SK-N-SH (cell line): ENCODE data around the gene PLD4. TPM values are rescaled to one million over a fixed set of nuclear protein-coding genes. Genes with fewer than 3 reads are reported as not detected.

ENCODE experiments used
- CTCF ChIA-PET: fragments of 300-600, 350-600 bp; formaldehyde crosslinking; extraction: SDS; loops from one replicate; lab custom pipeline; 2021; lab: Yijun Ruan, JAX
- POLR2A ChIA-PET: fragments of 350-600 bp; sonication (Branson Sonifier 250); formaldehyde crosslinking; extraction: SDS; loops from one replicate; lab custom pipeline; 2020; ENCODE audit warnings: antibody characterized with exemption, inconsistent platforms; lab: Yijun Ruan, JAX
- DNase-seq: peaks from one replicate; pipeline ENCODE4 v3.0.0; 2012
- H2AFZ ChIP-seq: fragments of 200-600 bp; sonication (generic); 2 replicates; pipeline ENCODE4 v1.8.1; 2016; ENCODE audit warnings: antibody characterized with exemption, mild to moderate bottlenecking, low read depth
- H3F3A ChIP-seq: fragments of 200-600 bp; sonication (generic); replicated peaks from 2 replicates; pipeline ENCODE3; 2016; ENCODE audit warnings: antibody characterized with exemption, mild to moderate bottlenecking; ENCODE audit not compliant: insufficient read depth
- H3K27ac ChIP-seq, 2 experiments: fragments of 200-500 bp in 1 of 2; fragments of 200-600 bp in 1 of 2; sonication (Bioruptor generic) in 1 of 2; sonication (generic), shearing (Covaris generic) in 1 of 2; 2 replicates each; pipeline versions ENCODE4 v1.5.1 to v1.6.1; 2014 to 2016; ENCODE audit warnings: low read depth in 2 of 2, inconsistent platforms in 1 of 2, low read length in 1 of 2, mild to moderate bottlenecking in 1 of 2, mixed read lengths in 1 of 2
- H3K27me3 ChIP-seq: fragments of 200-600 bp; sonication (generic), shearing (Covaris generic); 2 replicates; pipeline ENCODE4 v1.6.1; 2016; ENCODE audit warnings: mixed run types; ENCODE audit not compliant: insufficient read depth
- H3K36me3 ChIP-seq, 2 experiments: fragments of 200-500 bp in 1 of 2; fragments of 200-600 bp in 1 of 2; sonication (Bioruptor generic) in 1 of 2; sonication (generic) in 1 of 2; replicated peaks in 1 of 2; 2 replicates each; pipeline versions ENCODE3 to v1.5.1; 2014 to 2016; ENCODE audit warnings: low read length in 1 of 2, mild to moderate bottlenecking in 1 of 2; ENCODE audit not compliant: insufficient read depth in 2 of 2, control insufficient read depth in 1 of 2
- H3K4me1 ChIP-seq, 2 experiments: fragments of 200-500 bp in 1 of 2; fragments of 200-600 bp in 1 of 2; sonication (Bioruptor generic) in 1 of 2; sonication (generic), shearing (Covaris generic) in 1 of 2; 2 replicates each; pipeline versions ENCODE4 v1.5.1 to v1.6.1; 2014 to 2016; ENCODE audit warnings: low read depth in 1 of 2, low read length in 1 of 2, mixed run types in 1 of 2; ENCODE audit not compliant: insufficient read depth in 2 of 2, control insufficient read depth in 1 of 2
- H3K4me2 ChIP-seq: fragments of 200-600 bp; sonication (generic), shearing (Covaris generic); 2 replicates; pipeline ENCODE4 v1.6.1; 2017; ENCODE audit warnings: mixed run types
- H3K4me3 ChIP-seq, 2 experiments: fragments of 200-500 bp in 1 of 2; fragments of 200-600 bp in 1 of 2; sonication (Bioruptor generic) in 1 of 2; sonication (generic), shearing (Covaris generic) in 1 of 2; 2 replicates each; pipeline versions ENCODE4 v1.5.1 to v1.8.1; 2014 to 2016; ENCODE audit warnings: low read depth in 2 of 2, inconsistent platforms in 1 of 2, low read length in 1 of 2, mild to moderate bottlenecking in 1 of 2, mixed read lengths in 1 of 2, moderate library complexity in 1 of 2
- H3K79me2 ChIP-seq: fragments of 200-600 bp; sonication (generic); 2 replicates; pipeline ENCODE4 v1.8.1; 2017; ENCODE audit warnings: mild to moderate bottlenecking; ENCODE audit not compliant: insufficient read depth
- H3K9ac ChIP-seq: fragments of 200-600 bp; sonication (generic); 2 replicates; pipeline ENCODE4 v1.6.1; 2017; ENCODE audit warnings: mixed run types
- H3K9me2 ChIP-seq: fragments of 200-600 bp; sonication (generic); 2 replicates; pipeline ENCODE4 v1.6.1; 2017; ENCODE audit warnings: mixed run types
- H3K9me3 ChIP-seq: fragments of 200-600 bp; sonication (generic); 2 replicates; pipeline ENCODE4 v1.6.1; 2017; ENCODE audit warnings: mixed run types, mild to moderate bottlenecking, moderate library complexity
- H4K20me1 ChIP-seq: fragments of 200-600 bp; sonication (generic); 2 replicates; pipeline ENCODE4 v1.6.1; 2017; ENCODE audit warnings: mild to moderate bottlenecking, mixed run types; ENCODE audit not compliant: insufficient read depth
- FOSL2 ChIP-seq: IDR thresholded peaks from 2 replicates; pipeline ENCODE4 v1.4.0; 2012; ENCODE audit warnings: low read depth, mild to moderate bottlenecking, moderate library complexity, borderline replicate concordance
- FOXM1 ChIP-seq: IDR thresholded peaks from 2 replicates; pipeline ENCODE4 v1.4.0; 2012; ENCODE audit warnings: low read depth, mild to moderate bottlenecking
- JUND ChIP-seq: IDR thresholded peaks from 2 replicates; pipeline ENCODE4 v1.4.0; 2012
- MEF2A ChIP-seq: IDR thresholded peaks from 2 replicates; pipeline ENCODE4 v1.4.0; 2012; ENCODE audit warnings: low read depth, borderline replicate concordance
- RCOR1 ChIP-seq: fragments of 150-350 bp; IDR thresholded peaks from 2 replicates; pipeline ENCODE4 v1.6.1; 2017; ENCODE audit warnings: antibody characterized with exemption, low read length
- TAF1 ChIP-seq: IDR thresholded peaks from 2 replicates; pipeline ENCODE4 v1.6.1; 2012; ENCODE audit warnings: low read depth, mild to moderate bottlenecking, low read length, moderate library complexity, borderline replicate concordance
- TEAD4 ChIP-seq: IDR thresholded peaks from 2 replicates; pipeline ENCODE4 v1.4.0; 2012; ENCODE audit warnings: mild to moderate bottlenecking, borderline replicate concordance; ENCODE audit not compliant: insufficient read depth
- WGBS: methylation state at CpG from one replicate; pipeline ENCODE4 v1.1.6; 2017; ENCODE audit warnings: low lambda C conversion rate; 5-methylcytosine and 5-hydroxymethylcytosine counted together
- polyA plus RNA-seq, 3 experiments: library from polyadenylated mRNA; depleted of rRNA; stranded (reverse); fragments of >200 nt; gene quantifications; 2 replicates each; pipeline ENCODE4 v1.2.3, GENCODE V29; 2012
- TF ChIP-seq, protein P1 (sequence below): fragments of 200-600 bp; sonication (generic); IDR thresholded peaks from 2 replicates; pipeline ENCODE4 v1.6.1; 2017; ENCODE audit warnings: antibody characterized with exemption, mild to moderate bottlenecking, moderate library complexity
- TF ChIP-seq, protein P2 (sequence below): IDR thresholded peaks from 2 replicates; pipeline ENCODE4 v1.6.1; 2012; ENCODE audit warnings: mild to moderate bottlenecking, low read depth, low read length, moderate library complexity

The PLD4 gene
- polyA plus RNA-seq, 1 of the 3 experiments (the other 2 are of a cell fraction): 0.02 TPM

DNA sequence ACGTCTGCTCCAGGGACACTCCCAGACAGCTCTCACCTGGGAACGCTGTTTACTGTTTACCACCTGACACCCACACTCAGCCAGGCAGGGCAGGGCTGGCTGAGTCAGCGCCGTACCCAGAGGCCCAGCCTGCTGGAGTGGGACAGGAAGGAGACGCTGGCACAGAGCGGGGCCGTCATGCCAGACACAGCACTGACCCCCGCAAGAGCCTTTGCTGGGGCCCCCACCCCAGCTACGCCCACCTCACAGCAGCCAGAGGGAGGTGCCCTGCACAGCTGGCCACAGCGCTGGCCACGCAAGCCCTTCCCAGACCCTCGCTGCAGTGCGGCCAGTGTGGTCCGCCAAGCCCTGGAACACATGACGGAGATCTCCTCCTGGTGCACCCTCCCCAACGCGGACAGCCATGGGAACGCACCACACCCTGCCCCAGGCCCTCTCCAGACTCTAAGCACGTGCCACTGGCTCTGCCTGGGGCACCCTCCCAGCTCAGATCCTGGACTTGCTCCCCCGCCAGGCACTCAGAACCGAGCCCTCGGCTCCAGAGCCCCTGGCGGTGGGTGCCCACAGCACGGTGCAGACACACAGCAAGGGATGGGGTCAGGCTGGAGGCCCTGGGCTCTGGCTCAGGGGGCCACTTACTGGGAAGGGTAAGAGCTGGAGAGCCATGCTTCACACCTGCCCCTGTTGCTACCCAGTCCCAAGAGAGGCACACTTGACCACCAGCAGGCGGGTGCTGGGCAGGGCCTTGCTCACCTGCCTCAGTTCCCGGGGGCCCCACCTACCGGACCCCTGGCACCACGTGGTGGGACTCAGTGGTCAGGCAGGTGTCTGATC, 47.8 kb downstream of the PLD4 start:
- H3F3A ChIP-seq: peaks cover 20% of the 10 kb centered on the region
- H3K79me2 ChIP-seq: peaks cover 73% of the 10 kb centered on the region; the same call in 1 of the 2 replicates
- H3K36me3 ChIP-seq: no peaks in the 10 kb centered on the region
- no peak overlapping the region for H2AFZ ChIP-seq
- ChIA-PET POLR2A (no interaction called here), CTCF (interaction anchor here (1.1 to 11.2 kb wide), 5 partner anchors 39 to 122 kb away, joined by 3 to 284 read pairs (median 4); no protein-coding TSS in a partner anchor)
- no peak for DNase-seq
- no peaks in the 10 kb centered on the region for H3K9me3 ChIP-seq
- no peaks in the 10 kb centered on the region for H4K20me1 ChIP-seq
- H3K27ac ChIP-seq: peak overlapping the region; percentile 55 to 93
- H3K9me2 ChIP-seq: no peaks in the 10 kb centered on the region
- no peak for TF ChIP-seq RCOR1
- TF ChIP-seq MEF2A: no peak
- TF ChIP-seq, protein P1, sequence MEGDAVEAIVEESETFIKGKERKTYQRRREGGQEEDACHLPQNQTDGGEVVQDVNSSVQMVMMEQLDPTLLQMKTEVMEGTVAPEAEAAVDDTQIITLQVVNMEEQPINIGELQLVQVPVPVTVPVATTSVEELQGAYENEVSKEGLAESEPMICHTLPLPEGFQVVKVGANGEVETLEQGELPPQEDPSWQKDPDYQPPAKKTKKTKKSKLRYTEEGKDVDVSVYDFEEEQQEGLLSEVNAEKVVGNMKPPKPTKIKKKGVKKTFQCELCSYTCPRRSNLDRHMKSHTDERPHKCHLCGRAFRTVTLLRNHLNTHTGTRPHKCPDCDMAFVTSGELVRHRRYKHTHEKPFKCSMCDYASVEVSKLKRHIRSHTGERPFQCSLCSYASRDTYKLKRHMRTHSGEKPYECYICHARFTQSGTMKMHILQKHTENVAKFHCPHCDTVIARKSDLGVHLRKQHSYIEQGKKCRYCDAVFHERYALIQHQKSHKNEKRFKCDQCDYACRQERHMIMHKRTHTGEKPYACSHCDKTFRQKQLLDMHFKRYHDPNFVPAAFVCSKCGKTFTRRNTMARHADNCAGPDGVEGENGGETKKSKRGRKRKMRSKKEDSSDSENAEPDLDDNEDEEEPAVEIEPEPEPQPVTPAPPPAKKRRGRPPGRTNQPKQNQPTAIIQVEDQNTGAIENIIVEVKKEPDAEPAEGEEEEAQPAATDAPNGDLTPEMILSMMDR: no peak
- peak; percentile 10; the same call in 1 of the 2 replicates for TF ChIP-seq FOSL2
- H3K9ac ChIP-seq: peak overlapping the region; percentile 76
- WGBS: 62% methylated on average over 17 of the region's 28 CpGs
- H3K4me2 ChIP-seq: peak overlapping the region; percentile 90
- H3K27me3 ChIP-seq: no peaks in the 10 kb centered on the region
- H3K4me3 ChIP-seq: peak overlapping the region in 1 of 2 experiments; percentile 33; a peak in 1 of 4 replicates
- H3K4me1 ChIP-seq: peaks cover 56 to 59% of the 10 kb centered on the region in 2 experiments; a peak in 3 of 4 replicates

DNA sequence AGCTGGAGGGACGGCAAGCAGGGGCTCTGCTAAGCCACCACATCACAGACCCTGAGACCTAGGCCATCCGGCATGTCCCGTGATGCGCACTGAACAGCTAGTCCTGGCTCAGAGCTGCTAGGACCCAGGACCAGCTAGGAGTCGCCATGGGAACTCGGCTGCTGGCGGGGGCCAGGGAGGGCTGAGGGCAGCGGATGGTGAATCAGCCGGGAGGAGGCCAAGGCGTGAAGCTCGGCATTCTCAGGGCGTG, 48.4 kb downstream of the PLD4 start:
- H3K9ac ChIP-seq: peak overlapping the region; percentile 76
- H3K27me3 ChIP-seq: no peaks in the 10 kb centered on the region
- WGBS: 20% methylated on average over 1 of the region's 12 CpGs
- peaks cover 70% of the 10 kb centered on the region; the same call in 1 of the 2 replicates for H3K79me2 ChIP-seq
- peak; percentile 97; the same call in 1 of the 2 replicates for TF ChIP-seq FOSL2
- TF ChIP-seq JUND: peak; percentile 95; the same call in 1 of the 2 replicates
- TF ChIP-seq, protein P2, sequence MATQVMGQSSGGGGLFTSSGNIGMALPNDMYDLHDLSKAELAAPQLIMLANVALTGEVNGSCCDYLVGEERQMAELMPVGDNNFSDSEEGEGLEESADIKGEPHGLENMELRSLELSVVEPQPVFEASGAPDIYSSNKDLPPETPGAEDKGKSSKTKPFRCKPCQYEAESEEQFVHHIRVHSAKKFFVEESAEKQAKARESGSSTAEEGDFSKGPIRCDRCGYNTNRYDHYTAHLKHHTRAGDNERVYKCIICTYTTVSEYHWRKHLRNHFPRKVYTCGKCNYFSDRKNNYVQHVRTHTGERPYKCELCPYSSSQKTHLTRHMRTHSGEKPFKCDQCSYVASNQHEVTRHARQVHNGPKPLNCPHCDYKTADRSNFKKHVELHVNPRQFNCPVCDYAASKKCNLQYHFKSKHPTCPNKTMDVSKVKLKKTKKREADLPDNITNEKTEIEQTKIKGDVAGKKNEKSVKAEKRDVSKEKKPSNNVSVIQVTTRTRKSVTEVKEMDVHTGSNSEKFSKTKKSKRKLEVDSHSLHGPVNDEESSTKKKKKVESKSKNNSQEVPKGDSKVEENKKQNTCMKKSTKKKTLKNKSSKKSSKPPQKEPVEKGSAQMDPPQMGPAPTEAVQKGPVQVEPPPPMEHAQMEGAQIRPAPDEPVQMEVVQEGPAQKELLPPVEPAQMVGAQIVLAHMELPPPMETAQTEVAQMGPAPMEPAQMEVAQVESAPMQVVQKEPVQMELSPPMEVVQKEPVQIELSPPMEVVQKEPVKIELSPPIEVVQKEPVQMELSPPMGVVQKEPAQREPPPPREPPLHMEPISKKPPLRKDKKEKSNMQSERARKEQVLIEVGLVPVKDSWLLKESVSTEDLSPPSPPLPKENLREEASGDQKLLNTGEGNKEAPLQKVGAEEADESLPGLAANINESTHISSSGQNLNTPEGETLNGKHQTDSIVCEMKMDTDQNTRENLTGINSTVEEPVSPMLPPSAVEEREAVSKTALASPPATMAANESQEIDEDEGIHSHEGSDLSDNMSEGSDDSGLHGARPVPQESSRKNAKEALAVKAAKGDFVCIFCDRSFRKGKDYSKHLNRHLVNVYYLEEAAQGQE: 0 out of 2 replicates have a peak, but pooled peaks have one; percentile 29
- no peak for TF ChIP-seq FOXM1
- peak; percentile 48 for TF ChIP-seq TAF1
- no peak; the same call in 1 of the 2 replicates for TF ChIP-seq TEAD4
- TF ChIP-seq, all 33 proteins: peak for 4
- H3K27ac ChIP-seq: peak overlapping the region; percentile 55 to 93
- no peaks in the 10 kb centered on the region for H3K9me2 ChIP-seq
- peak overlapping the region in 1 of 2 experiments; percentile 33; a peak in 1 of 4 replicates for H3K4me3 ChIP-seq
- CTCF ChIA-PET: interaction anchor here (1.1 to 11.2 kb wide), 6 partner anchors 24 to 121 kb away, joined by 3 to 284 read pairs (median 4); no protein-coding TSS in a partner anchor
- no peak for DNase-seq
- H3K9me3 ChIP-seq: no peaks in the 10 kb centered on the region
- H3F3A ChIP-seq: peaks cover 20% of the 10 kb centered on the region
- H3K36me3 ChIP-seq: no peaks in the 10 kb centered on the region
- H2AFZ ChIP-seq: no peak overlapping the region
- POLR2A ChIA-PET: no interaction called here
- H4K20me1 ChIP-seq: no peaks in the 10 kb centered on the region
- peaks cover 52 to 55% of the 10 kb centered on the region in 2 experiments; a peak in 3 of 4 replicates for H3K4me1 ChIP-seq
- peak overlapping the region; percentile 90 for H3K4me2 ChIP-seq
